Activated T-helper 2 cell treated with anti-CD3 and anti-CD28 coated beads, Interferon-gamma antibody, Interleukin-2, Interleukin-4, amounts not matched to agents 10 μg/mL and 5 μg/mL and 100 μg/mL, durations not matched to agents 14 hours and 24 hours and 36 hours (primary cell): ENCODE results near the gene ABCG1. TPM values are rescaled to one million over a fixed set of nuclear protein-coding genes. Genes with fewer than 3 reads are reported as not detected.

ENCODE experiments used
- DNase-seq: peaks from one replicate; pipeline ENCODE4 v3.0.0; 2021; ENCODE audit warnings: low spot score
- H3K27ac Mint-ChIP-seq: one replicate; pipeline ENCODE4 v1.8.0; 2021; ENCODE audit warnings: mixed read lengths
- H3K27me3 Mint-ChIP-seq: one replicate; pipeline ENCODE4 v1.8.0; 2021; ENCODE audit warnings: low read depth, mixed read lengths
- H3K36me3 Mint-ChIP-seq: one replicate; pipeline ENCODE4 v1.8.0; 2021; ENCODE audit warnings: low read depth, mixed read lengths
- H3K4me1 Mint-ChIP-seq: one replicate; pipeline ENCODE4 v1.8.0; 2021; ENCODE audit warnings: low read depth, mixed read lengths
- H3K4me3 Mint-ChIP-seq: one replicate; pipeline ENCODE4 v1.8.0; 2021; ENCODE audit warnings: low read depth, mild to moderate bottlenecking, moderate library complexity, mixed read lengths
- H3K9me3 Mint-ChIP-seq: one replicate; pipeline ENCODE4 v1.8.0; 2021; ENCODE audit warnings: mixed read lengths
- intact Hi-C: fragments of 100-400 bp; cut with micrococcal nuclease; formaldehyde crosslinking; loops from one replicate; pipeline ENCODE4 v1.15.1; 2023
- total RNA-seq: library from RNA; stranded (reverse); gene quantifications from 2 replicates; pipeline ENCODE4 v1.2.3, GENCODE V29; 2022

The ABCG1 gene
- total RNA-seq, 1 donor from 2014 or later, result 5.7 TPM

GRCh38 chr21:42265231-42265812 lies 46.4 kb downstream of the ABCG1 start:
- H3K9me3 Mint-ChIP-seq, result no peaks in the 10 kb centered on the region
- no peak overlapping the region for H3K4me3 Mint-ChIP-seq
- no peak overlapping the region for H3K27ac Mint-ChIP-seq
- H3K27me3 Mint-ChIP-seq, result no peaks in the 10 kb centered on the region
- peaks cover 14% of the 10 kb centered on the region for H3K4me1 Mint-ChIP-seq
- intact Hi-C loops, result loop anchor here (10.0 kb wide), 1 partner anchor 59 kb away; no protein-coding TSS in a partner anchor
- no peak for DNase-seq
- no peaks in the 10 kb centered on the region for H3K36me3 Mint-ChIP-seq

DNA sequence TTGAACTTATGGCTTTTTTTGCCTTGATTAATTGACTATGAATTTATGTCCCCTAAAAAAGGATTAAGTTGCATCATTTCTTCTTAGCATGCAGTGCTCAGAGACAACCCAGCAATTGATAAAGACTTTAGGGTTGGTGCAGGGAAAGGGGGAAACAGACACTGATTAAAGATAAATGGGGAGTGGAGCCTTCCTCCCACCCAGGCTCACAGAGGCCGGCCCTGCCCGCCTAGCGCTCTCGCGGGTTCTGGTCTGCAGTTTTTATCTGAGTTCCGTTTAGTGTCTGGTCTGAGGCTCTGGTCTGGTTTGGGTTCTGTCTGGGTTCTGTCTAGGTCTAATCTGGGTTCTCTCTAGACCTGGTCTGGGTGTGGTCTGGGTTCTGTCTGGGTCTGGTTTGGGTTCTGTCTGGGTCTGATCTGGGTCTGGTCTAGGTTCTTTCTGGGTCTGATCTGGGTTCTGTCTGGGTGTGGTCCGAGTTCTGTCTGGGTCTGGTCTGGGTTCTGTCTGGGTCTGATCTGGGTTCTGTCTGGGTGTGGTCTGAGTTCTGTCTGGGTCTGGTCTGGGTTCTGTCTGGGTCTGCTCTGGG lies 48.1 kb downstream of the ABCG1 start:
- H3K4me1 Mint-ChIP-seq, result peaks cover 14% of the 10 kb centered on the region
- no peak for DNase-seq
- no peaks in the 10 kb centered on the region for H3K36me3 Mint-ChIP-seq
- intact Hi-C loops, result loop anchor here (10.0 kb wide), 1 partner anchor 58 kb away; no protein-coding TSS in a partner anchor
- H3K27ac Mint-ChIP-seq, result no peak overlapping the region
- H3K27me3 Mint-ChIP-seq, result no peaks in the 10 kb centered on the region
- no peak overlapping the region for H3K4me3 Mint-ChIP-seq
- no peaks in the 10 kb centered on the region for H3K9me3 Mint-ChIP-seq

GRCh38 chr21:42269386-42269785 lies 50.4 kb downstream of the ABCG1 start:
- DNase-seq, result no peak
- Mint-ChIP-seq H3K9me3 (no peaks in the 10 kb centered on the region), H3K4me1 (peaks cover 14% of the 10 kb centered on the region), H3K27ac (no peak overlapping the region), H3K36me3 (no peaks in the 10 kb centered on the region), H3K4me3 (no peak overlapping the region), H3K27me3 (no peaks in the 10 kb centered on the region)
- intact Hi-C loops, result loop anchor here (10.0 kb wide), 1 partner anchor 55 kb away; no protein-coding TSS in a partner anchor

DNA sequence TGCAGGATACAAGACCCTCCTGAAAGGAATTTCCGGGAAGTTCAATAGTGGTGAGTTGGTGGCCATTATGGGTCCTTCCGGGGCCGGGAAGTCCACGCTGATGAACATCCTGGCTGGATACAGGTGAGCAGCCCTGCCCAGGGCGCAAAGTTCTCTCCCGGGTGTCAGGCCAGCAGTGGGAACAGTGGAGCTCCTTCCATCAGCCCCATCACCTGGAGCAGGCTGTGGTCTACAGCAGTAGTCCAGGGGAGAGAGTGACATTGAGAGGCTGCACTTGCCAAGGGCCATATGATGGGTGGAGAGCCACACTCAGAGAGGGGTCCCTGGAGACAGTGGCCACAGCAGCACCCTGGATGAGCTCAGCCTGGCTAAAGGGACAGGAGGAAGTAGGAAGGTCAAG lies 52.1 kb downstream of the ABCG1 start:
- H3K36me3 Mint-ChIP-seq, result no peaks in the 10 kb centered on the region
- H3K27ac Mint-ChIP-seq, result no peak overlapping the region
- intact Hi-C loops, result no loop called here
- peaks cover 14% of the 10 kb centered on the region for H3K4me1 Mint-ChIP-seq
- H3K9me3 Mint-ChIP-seq, result no peaks in the 10 kb centered on the region
- H3K27me3 Mint-ChIP-seq, result no peaks in the 10 kb centered on the region
- DNase-seq, result no peak
- H3K4me3 Mint-ChIP-seq, result no peak overlapping the region

DNA sequence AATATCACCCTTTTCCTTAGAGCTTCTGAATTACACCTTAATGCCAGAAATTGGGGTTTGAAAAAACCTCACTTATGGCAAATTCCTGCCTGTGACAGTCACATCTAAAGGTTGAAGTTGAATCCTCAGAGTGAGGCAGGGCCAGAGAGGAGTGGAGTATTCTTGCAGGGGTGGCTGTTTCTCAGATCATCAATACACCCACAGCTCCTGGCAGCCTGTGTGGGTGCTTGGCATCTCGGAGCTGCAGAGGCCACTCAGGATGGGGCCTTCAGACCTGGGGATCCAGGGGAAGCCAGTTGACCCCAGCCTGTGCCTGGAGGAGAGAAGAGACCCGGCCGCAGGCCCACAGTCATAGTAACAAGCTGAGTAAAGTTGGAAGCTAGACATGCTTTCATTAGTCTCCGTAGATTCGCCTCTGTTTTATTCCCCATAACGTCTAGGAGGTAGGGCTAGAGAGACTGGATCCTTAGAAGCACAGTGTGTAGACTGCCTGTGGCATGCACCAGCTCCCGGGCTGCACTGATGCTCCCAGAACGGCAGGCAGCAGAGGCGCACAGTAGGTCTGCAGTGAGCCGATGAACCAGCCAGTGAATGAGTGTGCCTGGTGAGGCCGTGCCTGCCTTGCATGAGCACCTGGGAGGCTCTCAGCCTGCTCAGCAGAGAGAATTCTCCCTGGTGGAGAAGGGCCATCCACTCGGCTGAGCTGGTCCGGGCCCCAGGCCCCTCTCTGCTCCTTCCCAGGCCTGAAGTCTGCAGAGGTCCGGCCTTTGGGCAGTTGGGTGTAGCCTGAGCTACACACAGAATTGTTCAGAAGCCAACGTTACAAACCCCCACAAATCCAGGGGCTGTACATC lies 53.4 kb downstream of the ABCG1 start:
- Mint-ChIP-seq H3K27ac (no peak overlapping the region), H3K4me1 (peaks cover 12% of the 10 kb centered on the region)

DNA sequence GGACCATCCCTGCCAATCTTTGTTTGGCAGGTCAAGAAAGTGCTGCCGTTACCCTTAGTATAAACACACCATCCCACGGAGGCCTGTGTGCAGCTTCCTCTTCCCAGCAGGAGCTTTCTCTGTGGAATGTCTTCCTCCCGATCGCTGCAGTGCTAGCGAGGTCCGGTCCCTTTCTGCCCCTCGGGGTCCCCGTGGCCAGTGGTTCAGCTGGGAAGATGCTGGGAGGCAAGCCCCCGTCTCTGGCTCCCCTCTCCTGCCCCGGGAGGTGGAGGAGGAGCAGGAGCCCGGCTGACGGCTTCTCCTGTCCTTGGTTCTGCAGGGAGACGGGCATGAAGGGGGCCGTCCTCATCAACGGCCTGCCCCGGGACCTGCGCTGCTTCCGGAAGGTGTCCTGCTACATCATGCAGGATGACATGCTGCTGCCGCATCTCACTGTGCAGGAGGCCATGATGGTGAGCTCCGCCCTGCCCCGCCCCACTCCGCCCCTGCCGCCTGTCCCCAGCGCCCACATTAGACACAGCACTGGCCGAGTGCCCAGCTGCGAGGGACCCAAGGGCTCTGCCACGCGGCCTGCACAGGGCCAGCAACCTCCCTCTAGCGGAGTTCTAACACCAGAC lies 54.2 kb downstream of the ABCG1 start:
- Mint-ChIP-seq H3K4me1 (peaks cover 7% of the 10 kb centered on the region), H3K9me3 (no peaks in the 10 kb centered on the region), H3K36me3 (no peaks in the 10 kb centered on the region), H3K27ac (no peak overlapping the region), H3K4me3 (no peak overlapping the region), H3K27me3 (no peaks in the 10 kb centered on the region)
- intact Hi-C loops, result no loop called here
- no peak for DNase-seq

More for the DNA sequence above, 53.4 kb downstream of the ABCG1 start:
- Mint-ChIP-seq H3K9me3 (no peaks in the 10 kb centered on the region), H3K27me3 (no peaks in the 10 kb centered on the region), H3K4me3 (no peak overlapping the region), H3K36me3 (no peaks in the 10 kb centered on the region)
- intact Hi-C loops, result no loop called here
- DNase-seq, result no peak

DNA sequence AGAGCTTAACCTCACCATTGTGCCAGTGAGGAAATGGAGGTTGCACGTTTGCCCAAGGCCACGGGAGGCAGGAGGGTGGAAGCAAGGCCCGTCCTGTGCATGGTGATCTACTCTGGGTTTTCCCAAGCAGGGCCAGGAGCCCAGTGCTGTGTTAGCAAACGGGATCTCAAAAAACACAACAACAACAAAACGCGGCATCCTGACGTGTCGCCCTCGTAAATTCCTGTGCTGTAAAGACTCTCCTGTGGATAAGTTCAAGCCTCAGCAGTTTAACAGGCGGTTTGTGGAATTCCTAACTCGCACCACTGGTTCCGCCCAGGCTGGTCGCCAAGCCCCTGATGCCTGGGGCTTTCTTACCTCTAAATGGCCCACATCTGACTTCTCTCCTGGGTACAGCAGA lies 57.1 kb downstream of the ABCG1 start:
- DNase-seq, result no peak
- Mint-ChIP-seq H3K4me1 (no peaks in the 10 kb centered on the region), H3K36me3 (no peaks in the 10 kb centered on the region), H3K4me3 (no peak overlapping the region), H3K9me3 (no peaks in the 10 kb centered on the region), H3K27me3 (no peaks in the 10 kb centered on the region), H3K27ac (no peak overlapping the region)
- intact Hi-C loops, result no loop called here

DNA sequence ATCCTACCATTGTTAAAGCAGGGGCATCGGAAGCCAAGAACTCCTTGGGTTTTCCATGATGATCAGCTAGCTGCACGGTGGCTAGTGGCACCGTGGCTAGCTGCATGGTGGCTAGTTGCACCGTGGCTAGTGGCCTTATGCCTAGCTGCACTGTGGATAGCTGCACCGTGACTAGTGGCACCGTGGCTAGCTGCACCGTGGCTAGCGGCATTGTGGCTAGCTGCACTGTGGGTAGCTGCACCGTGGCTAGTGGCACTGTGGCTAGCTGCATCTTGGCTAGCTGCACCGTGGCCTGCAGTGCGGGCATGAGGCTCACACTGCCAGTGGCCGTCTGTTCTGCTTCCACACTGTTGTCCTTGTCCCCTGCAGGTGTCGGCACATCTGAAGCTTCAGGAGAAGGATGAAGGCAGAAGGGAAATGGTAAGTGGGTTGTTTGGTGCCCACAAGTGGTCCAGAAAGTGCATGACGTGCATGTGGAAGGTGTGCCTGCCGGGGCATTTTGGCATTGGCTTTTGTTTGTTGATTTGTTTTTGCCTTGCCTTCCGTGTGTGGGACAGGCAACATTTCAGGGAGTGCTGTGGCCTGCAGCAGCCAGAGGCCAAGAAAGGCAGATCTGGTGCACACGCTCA lies 57.7 kb downstream of the ABCG1 start:
- DNase-seq, result no peak
- intact Hi-C loops, result no loop called here
- no peaks in the 10 kb centered on the region for H3K27me3 Mint-ChIP-seq
- no peaks in the 10 kb centered on the region for H3K4me1 Mint-ChIP-seq
- no peaks in the 10 kb centered on the region for H3K9me3 Mint-ChIP-seq
- H3K4me3 Mint-ChIP-seq, result no peak overlapping the region
- H3K36me3 Mint-ChIP-seq, result no peaks in the 10 kb centered on the region
- H3K27ac Mint-ChIP-seq, result no peak overlapping the region

DNA sequence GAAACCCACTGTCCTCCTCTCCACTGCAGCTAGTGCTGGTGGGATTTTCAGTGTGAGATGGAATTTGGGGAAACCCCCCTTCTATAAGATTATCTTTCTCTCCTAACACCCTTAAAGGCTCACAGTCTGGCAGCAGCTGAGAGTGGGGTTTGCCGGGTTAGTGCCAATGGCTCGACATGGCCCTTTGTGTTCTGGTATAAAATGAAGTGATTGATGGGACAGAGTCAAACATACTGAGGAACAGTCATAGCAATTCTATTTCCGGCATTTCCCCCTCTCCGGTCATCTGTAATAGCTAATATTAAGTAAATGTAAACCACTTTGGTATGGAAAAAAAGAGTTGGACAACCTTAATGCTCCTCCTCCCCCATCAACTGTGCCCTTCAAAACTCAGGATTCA lies 58.7 kb downstream of the ABCG1 start:
- Mint-ChIP-seq H3K27me3 (no peaks in the 10 kb centered on the region), H3K4me1 (no peaks in the 10 kb centered on the region)

GRCh38 chr21:42278451-42279149 lies 59.7 kb downstream of the ABCG1 start:
- Mint-ChIP-seq H3K4me1 (no peaks in the 10 kb centered on the region), H3K9me3 (no peaks in the 10 kb centered on the region), H3K36me3 (no peaks in the 10 kb centered on the region), H3K27me3 (no peaks in the 10 kb centered on the region), H3K27ac (no peak overlapping the region), H3K4me3 (no peak overlapping the region)
- DNase-seq, result no peak
- intact Hi-C loops, result no loop called here

More for the DNA sequence above, 58.7 kb downstream of the ABCG1 start:
- intact Hi-C loops, result no loop called here
- no peak for DNase-seq
- Mint-ChIP-seq H3K4me3 (no peak overlapping the region), H3K27ac (no peak overlapping the region), H3K36me3 (no peaks in the 10 kb centered on the region), H3K9me3 (no peaks in the 10 kb centered on the region)

DNA sequence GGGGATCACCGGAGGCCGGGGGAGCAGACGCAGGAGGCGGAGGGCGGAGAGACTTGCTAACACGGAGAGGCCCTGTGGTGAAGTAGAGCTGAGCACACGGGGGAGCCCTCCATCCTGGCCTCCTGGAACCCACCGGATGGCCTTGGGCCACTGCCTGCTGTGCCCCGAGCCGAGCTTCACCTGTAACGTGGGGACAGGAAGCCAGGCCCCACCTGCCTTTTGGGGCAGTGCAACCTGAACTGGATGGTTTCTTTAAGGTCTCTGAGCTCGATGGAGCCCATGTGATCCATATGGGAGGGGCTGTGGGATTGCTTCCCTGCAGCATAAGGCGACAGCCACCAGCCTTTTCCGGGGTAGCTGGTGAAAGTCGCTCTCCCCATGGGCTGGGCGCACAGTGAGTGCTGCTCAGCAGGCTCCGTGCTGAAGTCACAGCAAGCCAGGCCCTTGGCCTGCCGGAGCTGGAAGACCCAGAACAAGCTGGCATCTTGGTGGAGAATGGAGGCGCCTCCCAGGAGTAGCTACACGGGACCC lies 60.5 kb downstream of the ABCG1 start:
- no peaks in the 10 kb centered on the region for H3K27me3 Mint-ChIP-seq
- H3K4me1 Mint-ChIP-seq, result no peaks in the 10 kb centered on the region
- no peak overlapping the region for H3K4me3 Mint-ChIP-seq
- no peaks in the 10 kb centered on the region for H3K9me3 Mint-ChIP-seq
- no peaks in the 10 kb centered on the region for H3K36me3 Mint-ChIP-seq
- intact Hi-C loops, result no loop called here
- DNase-seq, result no peak
- no peak overlapping the region for H3K27ac Mint-ChIP-seq

DNA sequence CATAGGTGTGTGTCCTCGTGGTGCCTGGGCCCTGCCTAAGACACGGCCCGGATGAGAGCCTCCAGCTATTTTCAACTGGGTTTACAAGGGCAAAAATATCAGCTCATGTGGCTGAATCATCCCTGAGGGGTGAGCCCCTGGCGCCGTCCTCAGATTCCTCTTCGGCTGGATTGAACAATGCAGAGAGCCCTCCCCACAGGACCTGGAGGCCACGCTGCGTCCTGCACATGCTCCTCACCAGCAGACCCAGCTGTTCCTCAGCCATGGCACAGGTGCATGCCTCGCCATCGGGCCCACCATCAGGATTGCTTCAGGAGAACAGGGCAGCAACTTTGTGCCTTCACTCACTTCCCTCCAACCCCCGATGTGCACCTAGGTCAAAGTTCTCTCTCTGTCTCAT lies 60.9 kb downstream of the ABCG1 start:
- Mint-ChIP-seq H3K4me1 (no peaks in the 10 kb centered on the region), H3K9me3 (no peaks in the 10 kb centered on the region), H3K27me3 (no peaks in the 10 kb centered on the region), H3K36me3 (no peaks in the 10 kb centered on the region), H3K4me3 (no peak overlapping the region), H3K27ac (no peak overlapping the region)
- intact Hi-C loops, result no loop called here
- DNase-seq, result no peak
